CD4-positive, alpha-beta T cell treated with Interleukin-4 for 1 hour (primary cell): ENCODE data around the gene BRIP1.
"Not testable (repeated sequence)": the region's sequence is repeated elsewhere in the genome, so short reads cannot be mapped to it uniquely, and the experiment has no call there.

Experiments used
- DNase-seq, 2 donors: peaks; one replicate each; pipeline ENCODE4 v3.0.0-alpha.2; 2020 to 2022

Gene BRIP1

DNA sequence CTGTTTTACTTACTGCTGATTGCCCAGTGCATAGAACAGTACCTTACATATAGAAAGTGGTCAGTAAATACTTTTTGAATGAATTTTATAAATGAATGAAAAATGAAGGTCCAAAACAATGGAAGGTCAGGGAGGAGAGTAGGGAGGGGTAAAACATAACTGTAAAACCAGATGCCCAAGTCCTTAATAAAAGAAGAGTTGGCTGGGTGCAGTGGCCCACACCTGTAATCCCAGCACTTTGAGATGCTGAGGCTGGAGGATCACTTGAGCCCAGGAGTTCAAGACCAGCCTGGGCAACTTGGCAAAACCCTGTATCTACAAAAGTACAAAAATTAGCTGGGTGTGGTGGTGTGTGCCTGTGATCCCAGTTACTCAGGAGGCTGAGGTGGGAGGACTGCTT, 108.2 kb downstream of the BRIP1 start:
- no peak for DNase-seq

DNA sequence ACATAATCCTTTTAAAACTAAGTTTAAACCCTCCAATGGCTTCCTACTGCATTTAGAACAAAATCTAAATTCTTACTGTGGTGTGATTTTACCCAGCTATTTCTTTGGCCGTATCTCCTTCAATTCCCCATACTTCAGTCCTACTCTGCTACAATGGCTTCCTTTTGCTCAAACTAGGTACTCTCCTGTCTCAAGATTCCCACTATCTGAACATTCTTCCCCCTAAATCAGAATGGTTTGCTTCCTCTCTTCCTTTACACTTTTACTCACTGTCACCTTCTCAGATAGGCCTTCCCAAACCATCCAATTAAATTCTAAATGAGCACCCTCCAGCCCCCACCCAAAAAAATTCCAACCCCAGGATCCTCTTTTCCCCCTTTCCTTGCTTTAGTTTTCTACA, 109.2 kb downstream of the BRIP1 start:
- DNase-seq, result no peak

DNA sequence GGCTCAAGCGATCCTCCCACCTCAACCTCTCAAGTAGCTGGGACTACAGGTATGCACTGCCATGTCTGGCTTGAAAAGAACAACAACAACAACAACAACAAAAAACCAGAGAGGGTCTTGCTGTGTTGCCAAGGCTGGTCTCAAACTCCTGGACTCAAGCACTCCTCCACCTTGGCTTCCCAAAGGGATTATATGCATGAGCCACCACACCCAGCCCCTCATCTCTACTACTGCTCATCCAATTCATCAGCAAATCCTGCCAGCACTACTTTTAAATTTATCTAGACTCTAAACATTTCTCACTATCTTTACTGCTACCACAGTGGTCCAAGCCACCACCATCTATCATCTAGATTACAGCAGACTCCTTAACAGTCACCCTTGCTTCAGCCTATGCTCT, 109.6 kb downstream of the BRIP1 start:
- no peak for DNase-seq

DNA sequence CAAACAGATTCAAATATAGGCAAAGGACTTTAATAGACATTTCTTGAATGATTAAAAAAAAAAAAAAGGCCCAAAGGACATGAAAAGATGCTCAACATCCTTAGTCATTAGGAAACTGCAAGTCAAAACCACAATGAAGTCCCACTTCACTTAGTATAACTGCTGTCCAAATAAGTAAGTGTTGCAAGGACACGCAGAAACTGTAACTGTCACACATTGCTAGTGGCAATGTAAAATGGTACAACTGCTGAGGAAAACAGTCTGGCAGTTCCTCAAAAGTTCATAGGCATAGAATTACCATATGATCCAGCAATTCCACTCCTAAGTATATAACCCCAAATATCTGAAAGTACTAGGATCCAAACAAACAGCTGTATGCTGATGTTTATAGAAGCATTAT, 112.7 kb downstream of the BRIP1 start:
- no peak for DNase-seq

DNA sequence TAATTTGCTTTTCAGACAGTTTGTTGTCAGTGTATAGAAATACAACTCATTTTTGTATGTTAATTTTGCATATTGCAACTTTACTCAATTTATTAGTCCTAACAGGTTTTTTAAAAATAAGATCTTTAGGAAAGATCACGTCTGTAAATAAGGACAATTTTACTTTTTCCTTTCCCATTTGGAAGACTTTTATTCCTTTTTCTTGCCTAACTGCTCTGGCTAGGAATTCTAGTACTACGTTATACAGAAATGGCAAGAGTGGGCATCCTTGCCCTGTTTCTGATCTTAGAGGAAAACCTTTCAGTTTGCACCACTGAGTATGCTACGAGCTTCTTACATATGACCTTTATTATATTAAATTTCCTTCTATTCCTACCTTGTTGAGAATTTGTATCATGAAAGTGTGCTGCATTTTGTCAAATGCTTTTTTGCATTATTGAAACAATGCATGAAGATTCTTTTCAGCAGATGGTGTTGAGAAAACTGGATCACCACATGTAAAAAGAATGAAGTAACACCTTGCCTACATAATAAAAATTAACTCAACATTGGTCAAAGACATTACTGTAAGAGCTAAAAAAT, 113.4 kb downstream of the BRIP1 start:
- no peak for DNase-seq

DNA sequence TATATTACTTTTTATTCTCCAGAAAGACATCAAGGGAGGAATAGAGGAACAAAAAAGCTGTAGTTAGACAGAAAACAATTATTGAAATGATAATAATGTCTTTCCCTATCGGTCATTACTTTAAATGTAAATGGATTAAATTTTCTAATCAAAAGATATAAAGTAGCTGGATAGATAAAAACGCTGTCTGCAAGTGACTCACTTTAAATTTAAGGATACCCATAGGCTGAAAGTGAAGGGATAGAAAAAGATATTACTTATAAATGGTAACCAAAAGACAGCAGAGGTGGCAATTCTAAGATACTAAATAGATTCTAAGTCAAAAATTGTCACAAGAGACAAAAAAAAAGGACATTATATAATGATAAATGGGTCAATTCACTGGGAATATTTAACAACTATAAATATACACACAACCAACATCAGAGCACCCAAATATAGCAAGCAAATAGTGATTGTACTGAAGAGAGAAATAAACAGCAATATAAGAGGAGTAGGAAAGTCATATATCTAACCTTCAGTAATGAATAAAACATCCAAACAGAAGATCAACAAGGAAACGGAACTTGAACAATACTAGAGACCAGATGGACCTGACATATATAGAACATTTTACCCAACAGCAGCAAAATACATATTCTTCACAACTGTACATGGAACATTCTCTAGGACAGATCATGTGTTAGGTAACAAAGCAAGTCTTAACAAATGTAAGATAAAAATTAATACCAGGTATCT, 116.9 kb downstream of the BRIP1 start:
- no peak for DNase-seq

DNA sequence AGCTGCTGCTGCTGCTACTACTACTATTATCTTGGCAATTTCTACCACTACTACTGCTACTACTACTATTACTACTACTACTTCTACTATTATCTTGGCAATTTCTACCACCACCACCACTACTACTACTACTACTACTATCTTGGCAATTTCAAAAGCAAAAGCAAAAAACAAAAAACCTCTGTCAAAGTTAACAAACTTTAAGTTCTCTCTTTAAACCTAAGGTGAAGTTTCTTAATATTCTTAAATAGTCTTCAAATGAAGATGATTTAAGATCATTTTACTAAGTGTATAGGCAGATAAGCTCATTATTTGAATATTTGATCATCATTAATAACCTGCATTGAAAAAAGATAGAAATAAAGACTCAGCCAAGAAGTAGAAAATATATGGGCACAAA, 118.5 kb downstream of the BRIP1 start:
- DNase-seq, result no peak

DNA sequence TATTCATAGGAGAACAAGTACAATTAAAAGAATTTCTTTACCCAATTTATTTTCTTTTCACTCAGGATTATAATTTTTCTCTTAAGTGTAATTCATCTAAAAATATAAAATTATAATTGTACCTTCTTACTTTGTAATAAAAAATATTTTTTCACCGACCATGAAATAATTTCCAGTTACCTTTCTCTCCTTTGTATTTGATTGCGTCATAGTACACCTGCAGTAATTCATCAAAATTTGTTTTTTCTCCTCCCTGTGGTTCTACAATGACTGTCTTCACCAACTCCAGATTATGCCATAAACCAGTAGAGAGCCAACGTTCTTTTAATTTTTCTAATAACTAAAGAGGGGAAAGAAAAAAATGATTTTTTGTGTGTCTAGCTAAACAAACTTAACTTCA, 119.1 kb downstream of the BRIP1 start:
- no peak for DNase-seq

DNA sequence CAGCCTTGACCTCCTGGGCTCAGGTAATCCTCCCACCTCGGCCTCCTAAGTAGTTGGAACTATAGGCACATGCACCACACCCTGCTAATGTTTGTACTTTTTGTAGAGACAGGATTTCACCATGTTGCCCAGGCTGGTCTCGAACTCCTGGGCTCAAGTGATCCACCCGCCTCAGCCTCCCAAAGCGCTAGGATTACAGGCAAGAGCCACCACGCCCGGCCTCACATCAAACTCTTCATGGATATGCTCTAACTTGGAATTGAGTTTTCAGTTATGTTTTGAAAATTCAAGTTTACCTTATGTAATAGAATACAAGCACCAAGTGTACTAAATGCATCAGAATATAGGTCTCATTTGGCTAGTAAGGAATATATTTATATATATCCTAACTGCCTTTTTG, 119.6 kb downstream of the BRIP1 start:
- no peak for DNase-seq

DNA sequence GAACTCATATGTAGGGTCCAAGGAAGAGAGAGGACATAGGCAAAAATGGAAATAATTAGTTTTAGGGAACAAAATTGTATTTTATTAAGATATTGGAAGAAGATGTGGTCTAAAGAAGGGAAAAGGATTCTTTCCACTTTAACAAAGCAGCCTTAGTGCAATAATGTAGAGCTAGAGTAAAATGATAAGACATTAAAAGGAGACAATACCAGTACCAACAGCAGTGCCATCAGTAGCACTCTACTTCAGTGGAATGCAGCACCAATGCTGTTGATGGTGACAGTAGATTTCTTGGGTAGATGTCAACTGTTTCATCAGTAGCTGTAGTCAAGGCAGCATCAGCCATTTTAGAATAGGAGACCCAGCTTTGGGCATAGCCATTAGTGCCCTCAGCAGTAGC, 124.3 kb downstream of the BRIP1 start:
- DNase-seq, result no peak

DNA sequence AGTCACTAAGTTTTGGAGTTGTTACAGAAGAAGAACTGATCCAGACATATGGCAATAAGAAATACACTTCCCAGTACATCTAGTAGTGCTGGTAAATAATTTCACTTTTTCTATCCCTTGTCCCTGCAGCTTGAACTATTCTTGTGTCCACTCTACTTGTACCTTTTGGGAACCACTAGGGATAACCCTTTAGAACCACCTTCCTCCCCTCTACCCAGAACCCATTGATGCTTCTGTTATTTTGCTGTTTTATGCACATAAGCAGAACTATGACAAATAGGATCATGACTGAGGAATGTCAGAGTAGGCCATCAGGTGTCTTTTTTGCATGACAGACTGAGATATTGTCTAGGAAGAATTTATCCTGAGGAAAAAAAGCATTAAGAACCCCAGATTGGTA, 125.1 kb downstream of the BRIP1 start:
- no peak for DNase-seq

DNA sequence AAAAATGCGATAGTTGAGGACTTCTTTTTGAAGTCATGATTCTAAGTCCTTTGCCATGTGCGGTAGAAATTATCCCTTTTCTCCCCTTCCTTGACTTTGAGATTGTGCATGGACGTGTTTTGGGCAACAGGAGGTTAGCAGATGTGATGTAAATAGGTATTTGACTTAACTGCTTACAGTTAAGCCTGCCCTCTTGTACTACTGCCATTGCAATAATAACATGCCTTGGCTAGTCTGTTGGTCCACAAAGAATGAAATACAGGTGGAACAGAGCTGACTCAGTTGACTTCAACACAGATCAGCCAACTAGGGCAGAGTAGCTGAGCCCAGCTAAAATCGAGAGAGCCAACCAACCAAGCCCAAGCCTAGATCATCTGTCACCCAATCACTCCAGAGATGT, 125.5 kb downstream of the BRIP1 start:
- DNase-seq, result no peak

DNA sequence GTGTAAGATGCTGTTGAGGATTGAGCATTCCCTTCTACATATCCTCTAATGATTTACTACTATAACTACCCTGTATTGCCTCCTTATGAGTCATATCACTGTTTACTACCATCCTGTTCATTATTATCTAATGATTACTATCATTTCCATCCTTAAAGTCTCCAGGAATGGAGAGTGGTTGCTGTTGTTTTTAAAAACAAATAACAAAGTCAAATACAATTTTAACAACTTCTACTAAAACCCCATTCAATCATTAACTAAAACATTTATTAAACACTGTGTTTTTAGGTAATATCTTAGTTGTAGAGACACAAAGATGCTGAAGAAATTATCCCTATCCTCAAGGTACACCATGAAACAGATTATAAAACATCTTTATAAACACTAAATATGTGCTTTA, 126.9 kb downstream of the BRIP1 start:
- no peak for DNase-seq

DNA sequence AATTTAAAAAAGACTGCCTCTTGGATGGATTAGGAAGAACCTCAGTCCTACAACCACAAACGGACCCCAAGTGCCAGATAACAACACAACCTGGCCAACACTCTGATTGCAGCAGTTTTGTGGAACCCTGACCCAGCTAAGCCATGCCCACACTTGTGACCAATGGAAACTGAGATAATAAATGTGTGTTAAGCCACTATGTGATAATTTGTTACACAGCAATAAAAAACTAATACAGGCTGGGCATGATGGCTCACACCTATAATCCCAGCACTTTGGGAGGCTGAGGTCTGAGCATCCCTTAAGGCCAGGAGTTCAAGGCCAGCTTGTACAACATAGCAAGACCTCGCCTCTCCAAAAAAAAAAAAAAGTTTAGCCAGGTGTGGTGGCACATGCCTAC, 127.5 kb downstream of the BRIP1 start:
- no peak for DNase-seq

DNA sequence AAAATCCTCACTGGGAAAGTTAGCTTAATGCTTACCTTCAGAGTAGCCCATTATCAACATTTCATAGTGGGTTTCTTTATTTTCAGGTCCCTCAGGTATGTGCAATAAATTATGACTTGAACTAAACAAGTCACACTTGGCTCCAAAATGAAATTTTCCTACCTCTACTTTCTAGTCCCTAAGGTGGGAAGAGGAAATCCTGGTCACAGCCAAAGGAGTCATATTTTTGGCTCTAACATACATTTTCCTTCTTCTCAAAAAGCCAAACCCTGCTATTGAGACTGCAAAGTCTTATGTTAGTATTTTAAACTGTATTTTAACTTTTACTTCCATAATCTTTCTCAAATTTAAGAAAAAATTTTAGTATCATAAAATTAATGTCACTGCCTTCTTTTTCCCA, 128.9 kb downstream of the BRIP1 start:
- DNase-seq, result no peak

DNA sequence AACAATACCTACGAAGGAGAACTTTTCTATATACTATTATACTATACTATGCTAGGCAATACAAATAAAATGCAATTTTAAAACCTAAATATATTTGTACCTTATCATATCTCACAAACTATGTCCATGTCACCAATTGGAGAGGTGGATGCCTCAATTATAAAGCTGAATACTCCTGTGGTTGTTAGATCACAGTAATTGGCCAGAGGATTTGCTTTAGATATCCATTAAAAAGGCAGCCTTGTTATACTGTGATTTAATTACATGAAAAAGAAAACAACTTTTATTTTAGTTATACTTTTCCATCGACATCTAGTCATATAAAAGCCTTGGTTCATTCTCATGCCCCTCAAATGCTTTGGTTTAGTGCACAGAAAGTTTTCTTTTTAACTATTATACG, 129.3 kb downstream of the BRIP1 start:
- DNase-seq, result no peak

DNA sequence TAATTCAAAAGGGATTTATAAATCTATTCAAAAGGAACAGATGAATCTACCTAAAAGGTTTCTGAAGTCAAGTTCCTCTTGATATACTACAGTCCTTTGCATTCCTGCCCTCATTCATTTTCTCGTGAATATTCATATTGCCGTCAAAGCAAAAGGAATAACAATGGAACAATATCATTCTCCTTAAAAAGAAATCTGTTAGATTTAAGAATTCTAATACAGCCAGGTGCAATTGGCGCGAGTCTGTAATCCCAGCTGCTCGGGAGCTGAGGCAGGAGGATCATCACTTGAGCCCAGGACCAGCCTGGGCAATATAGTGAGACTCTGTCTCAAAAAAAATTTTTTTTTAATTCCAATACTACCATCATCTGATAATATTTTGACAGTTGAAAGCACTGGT, 130.3 kb downstream of the BRIP1 start:
- DNase-seq, result no peak

DNA sequence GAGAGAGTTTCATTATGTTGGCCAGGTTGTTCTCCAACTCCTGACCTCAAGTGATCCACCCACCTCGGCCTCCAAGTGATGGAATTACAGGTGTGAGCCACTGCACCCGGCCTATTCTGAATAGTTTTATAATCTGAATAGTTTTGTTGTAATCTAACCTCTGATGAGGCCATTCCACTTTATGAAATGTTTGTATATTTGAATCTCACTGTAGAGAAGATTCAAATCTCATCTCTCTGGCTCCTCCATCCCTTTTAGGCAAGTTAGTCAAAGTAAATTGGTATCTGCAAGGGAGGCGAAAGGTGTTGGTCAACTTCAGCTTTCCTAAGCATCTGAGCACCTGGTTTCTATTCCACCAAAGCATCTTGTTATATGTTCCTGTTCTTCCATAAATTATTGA, 131.2 kb downstream of the BRIP1 start:
- no peak for DNase-seq

DNA sequence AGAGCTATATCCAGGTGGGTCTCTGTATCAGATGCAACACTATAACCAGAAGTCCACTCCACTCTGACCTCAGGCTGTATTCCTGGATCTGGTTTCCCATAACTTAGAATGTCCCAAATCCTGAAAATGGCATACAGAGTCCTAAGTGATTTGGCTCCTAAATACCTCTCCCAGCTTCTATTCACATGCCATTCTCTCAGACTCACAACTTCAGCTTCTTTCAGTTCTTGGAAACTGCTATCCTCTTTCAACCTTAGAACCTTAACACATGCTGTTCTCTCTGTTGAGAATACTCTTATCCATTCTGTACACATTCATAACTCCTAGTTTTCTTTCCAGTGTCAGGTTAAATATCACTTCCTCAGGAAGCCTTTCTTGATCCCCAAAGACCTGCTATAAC, 132.0 kb downstream of the BRIP1 start:
- DNase-seq, result no peak

DNA sequence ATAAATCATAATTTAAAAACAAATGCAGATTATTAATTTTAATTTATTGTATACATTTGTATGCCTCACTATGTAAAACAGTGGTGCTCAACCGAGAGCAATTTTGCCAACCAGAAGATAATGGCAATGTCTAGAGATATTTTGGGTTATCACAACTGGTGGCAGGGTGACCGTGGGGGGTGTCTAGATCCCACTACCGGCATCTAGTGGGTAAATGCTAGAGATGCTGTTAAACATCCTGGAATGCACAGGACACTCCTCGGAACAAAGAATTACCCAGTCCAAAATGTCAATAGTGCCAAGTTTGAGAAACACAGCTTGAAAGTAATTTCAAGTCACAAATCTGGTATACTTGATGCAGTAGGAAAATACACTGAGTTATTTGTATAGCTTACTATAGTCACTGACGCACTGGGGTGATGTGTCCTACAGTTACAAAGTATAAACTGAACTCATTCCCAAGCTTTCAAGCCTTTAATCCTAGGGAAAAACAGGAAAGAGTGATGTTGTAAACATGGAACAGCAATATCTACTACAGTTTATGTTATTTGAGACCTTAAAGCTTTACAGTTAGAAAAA, 133.5 kb downstream of the BRIP1 start:
- no peak for DNase-seq

DNA sequence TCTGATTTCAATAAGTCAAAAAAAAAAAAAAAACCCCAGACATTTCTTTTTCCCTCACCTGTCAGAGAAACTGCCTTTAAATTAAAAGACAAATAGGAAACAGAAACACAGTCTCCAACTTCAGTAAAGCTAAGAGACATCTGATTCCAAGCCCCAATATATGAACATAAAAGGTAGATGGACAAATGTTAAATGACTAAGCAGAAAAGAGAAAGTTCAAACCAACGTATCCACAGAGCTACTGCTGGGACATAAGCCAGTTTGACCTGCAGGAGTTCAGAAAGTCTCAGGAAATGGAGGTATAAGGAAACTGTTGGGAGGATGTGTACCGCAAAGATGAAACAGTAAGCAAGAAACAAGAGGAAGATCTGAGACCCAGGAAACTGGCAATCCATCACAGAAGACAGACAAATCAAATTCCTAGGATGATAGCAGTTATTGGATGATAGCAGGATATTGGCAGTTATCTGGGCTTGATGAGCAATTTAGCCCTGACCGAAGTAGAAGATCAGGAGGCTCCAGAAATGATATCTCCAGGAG, 135.0 kb downstream of the BRIP1 start:
- DNase-seq, result no peak

DNA sequence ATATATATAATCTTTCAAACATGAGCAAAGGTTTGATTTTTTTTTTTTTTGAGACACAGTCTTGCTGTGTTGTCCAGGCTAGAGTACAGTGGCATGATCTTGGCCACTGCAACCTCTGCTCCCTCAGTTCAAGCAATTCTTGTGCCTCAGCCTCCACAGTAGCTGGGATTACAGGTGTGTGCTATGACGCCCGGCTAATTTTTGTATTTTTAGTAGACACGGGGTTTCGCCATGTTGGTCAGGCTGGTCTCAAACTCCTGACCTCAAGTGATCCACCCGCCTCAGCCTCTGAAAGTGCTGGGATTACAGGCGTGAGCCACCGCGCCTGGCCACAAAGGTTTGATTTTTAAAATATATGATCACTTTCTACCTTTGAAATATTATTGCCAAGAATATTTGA, 135.5 kb downstream of the BRIP1 start:
- DNase-seq, result not testable (repeated sequence)

DNA sequence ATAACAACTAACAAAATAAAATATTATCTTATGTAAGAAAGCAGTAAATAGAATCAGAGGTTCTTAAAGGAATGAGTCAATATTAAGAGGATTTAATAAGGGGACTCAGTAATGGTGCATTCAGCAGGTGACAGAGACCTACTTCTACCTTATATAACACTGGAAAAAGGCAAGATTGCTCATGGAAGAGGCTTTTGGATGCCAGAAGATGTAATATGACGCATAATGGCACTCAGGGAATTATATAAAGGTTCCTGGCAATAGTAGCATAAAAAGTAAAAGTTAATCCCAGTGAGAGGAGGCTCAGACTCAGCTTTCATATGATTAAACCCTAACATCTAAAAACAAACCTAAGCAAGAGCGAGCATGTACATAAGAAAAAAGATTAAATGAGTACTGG, 136.4 kb downstream of the BRIP1 start:
- no peak for DNase-seq

DNA sequence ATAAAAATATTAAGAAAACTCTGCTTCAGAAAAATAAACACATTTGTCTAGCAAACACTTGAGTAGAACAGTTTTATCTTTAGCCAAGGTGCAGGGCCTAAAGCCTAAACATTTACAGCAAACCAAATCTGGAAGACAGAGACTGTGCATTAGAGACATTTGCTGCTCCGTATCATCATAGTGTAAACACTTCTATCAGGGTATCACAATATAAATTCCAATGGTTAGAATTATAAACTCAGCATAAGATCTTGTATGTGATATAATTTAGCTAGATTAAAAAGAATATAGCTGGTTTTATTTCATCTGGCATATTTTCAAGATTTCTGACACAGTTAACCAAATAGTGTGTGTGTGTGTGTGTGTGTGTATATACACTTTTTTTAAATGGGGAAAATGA, 138.6 kb downstream of the BRIP1 start:
- DNase-seq, result no peak

DNA sequence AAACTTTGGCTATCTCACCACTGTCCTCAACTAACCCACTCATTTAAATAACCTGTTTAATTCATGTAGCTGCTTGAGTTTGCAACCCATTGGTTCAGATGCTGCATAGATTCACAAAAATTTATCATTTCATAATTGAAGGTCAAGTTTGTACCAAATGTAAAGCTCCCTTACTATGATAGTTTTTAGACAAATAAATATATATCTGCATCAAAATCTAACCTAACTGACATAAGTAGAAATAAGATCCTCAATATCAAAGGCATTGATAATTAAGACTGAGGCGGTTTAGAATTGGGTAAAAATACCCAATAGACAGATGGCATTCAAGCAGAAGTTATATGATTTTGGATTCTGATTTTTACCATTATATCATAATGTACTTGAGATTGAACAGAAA, 139.4 kb downstream of the BRIP1 start:
- no peak for DNase-seq
